GM23338 (cell line): ENCODE data around the gene ARL4D. TPM values are rescaled to one million over a fixed set of nuclear protein-coding genes. Genes with fewer than 3 reads are reported as not detected.

Source experiments
- ATAC-seq: fragments of 200-7000 bp; cut with Tn5 transposase; 3 replicates; pipeline ENCODE4 v1.9.1; 2020
- DNase-seq: peaks from one replicate; pipeline ENCODE4 v3.0.0-alpha.2; 2015; ENCODE audit warnings: low spot score
- H2AFZ ChIP-seq: fragments of 200-600 bp; sonication (generic); 2 replicates; pipeline ENCODE4 v1.8.0; 2016; ENCODE audit warnings: antibody characterized with exemption, mild to moderate bottlenecking, moderate library complexity
- H3F3A ChIP-seq: fragments of 200-600 bp; sonication (generic); replicated peaks from 2 replicates; pipeline ENCODE4 v1.8.0; 2017; ENCODE audit warnings: antibody characterized with exemption, mixed run types, low read depth
- H3K27ac ChIP-seq: fragments of 200-600 bp; sonication (generic); 2 replicates; pipeline ENCODE4 v1.6.1; 2016; ENCODE audit warnings: low read depth
- H3K27me3 ChIP-seq: fragments of 200-600 bp; sonication (generic); 2 replicates; pipeline ENCODE4 v1.8.0; 2016; ENCODE audit warnings: mild to moderate bottlenecking, mixed run types, moderate library complexity; ENCODE audit not compliant: insufficient read depth
- H3K36me3 ChIP-seq: fragments of 200-600 bp; sonication (generic); 2 replicates; pipeline ENCODE4 v1.8.0; 2016; ENCODE audit warnings: mild to moderate bottlenecking; ENCODE audit not compliant: insufficient read depth
- H3K4me1 ChIP-seq: fragments of 200-600 bp; sonication (generic); 2 replicates; pipeline ENCODE4 v1.8.0; 2016; ENCODE audit warnings: mild to moderate bottlenecking, moderate library complexity; ENCODE audit not compliant: insufficient read depth
- H3K4me2 ChIP-seq: fragments of 200-600 bp; sonication (generic); 2 replicates; pipeline ENCODE4 v1.7.1; 2017; ENCODE audit warnings: mixed run types
- H3K4me3 ChIP-seq: fragments of 200-600 bp; sonication (generic); 2 replicates; pipeline ENCODE4 v1.6.1; 2016; ENCODE audit warnings: mixed run types
- H3K79me2 ChIP-seq: fragments of 200-600 bp; sonication (generic); replicated peaks from 2 replicates; pipeline ENCODE4 v1.8.0; 2017; ENCODE audit warnings: mild to moderate bottlenecking; ENCODE audit not compliant: insufficient read depth
- H3K9me2 ChIP-seq: fragments of 200-600 bp; sonication (generic); 2 replicates; pipeline ENCODE4 v1.8.0; 2017; ENCODE audit not compliant: insufficient read depth
- H4K20me1 ChIP-seq: fragments of 200-600 bp; sonication (generic); replicated peaks from 2 replicates; pipeline ENCODE4 v1.8.0; 2017; ENCODE audit warnings: mild to moderate bottlenecking; ENCODE audit not compliant: insufficient read depth
- H3K27ac Mint-ChIP-seq: 2 replicates; pipeline ENCODE4 v1.8.0; 2020; ENCODE audit warnings: inconsistent platforms, mild to moderate bottlenecking, moderate library complexity, mixed read lengths
- H3K27me3 Mint-ChIP-seq: 3 replicates; pipeline ENCODE4 v1.8.0; 2022; ENCODE audit warnings: low read depth, mild to moderate bottlenecking, moderate library complexity, mixed read lengths, inconsistent platforms; ENCODE audit not compliant: insufficient read depth, poor library complexity
- H3K36me3 Mint-ChIP-seq: 3 replicates; pipeline ENCODE4 v1.8.0; 2021; ENCODE audit warnings: low read depth, mild to moderate bottlenecking, inconsistent platforms, moderate library complexity, mixed read lengths
- H3K4me1 Mint-ChIP-seq: 3 replicates; pipeline ENCODE4 v1.8.0; 2020; ENCODE audit warnings: mild to moderate bottlenecking, inconsistent platforms, mixed read lengths
- H3K4me3 Mint-ChIP-seq: 3 replicates; pipeline ENCODE4 v1.8.0; 2021; ENCODE audit warnings: moderate library complexity, mild to moderate bottlenecking, inconsistent platforms, mixed read lengths
- H3K9me3 Mint-ChIP-seq: 3 replicates; pipeline ENCODE4 v1.8.0; 2020; ENCODE audit warnings: moderate library complexity, mild to moderate bottlenecking, inconsistent platforms, mixed read lengths
- CREB1 ChIP-seq: fragments of 250-450 bp; sonication (Bioruptor Pico); IDR thresholded peaks from 2 replicates; pipeline ENCODE4 v1.5.0; 2020; ENCODE audit warnings: low read depth, mild to moderate bottlenecking, moderate library complexity
- CTCF ChIP-seq, 2 experiments: fragments of 200-600 bp in 1 of 2; sonication (generic) in 1 of 2; conservative IDR thresholded peaks; 2 replicates each; pipeline versions ENCODE4 v1.5.1 to v1.6.1; 2016 to 2017; ENCODE audit warnings: antibody characterized with exemption in 2 of 2, low read depth in 2 of 2, mild to moderate bottlenecking in 2 of 2, moderate library complexity in 1 of 2
- ETS1 ChIP-seq: IDR thresholded peaks from 2 replicates; pipeline ENCODE4 v1.6.1; 2016; ENCODE audit warnings: antibody characterized with exemption
- EZH2 ChIP-seq: fragments of 200-600 bp; sonication (generic); IDR thresholded peaks from one replicate; pipeline ENCODE4 v1.8.0; 2017; ENCODE audit warnings: antibody characterized with exemption, mild to moderate bottlenecking, low read depth; ENCODE audit not compliant: unreplicated experiment
- JUNB ChIP-seq: IDR thresholded peaks from one replicate; pipeline ENCODE4 v1.6.1; 2016; ENCODE audit warnings: antibody characterized with exemption; ENCODE audit not compliant: unreplicated experiment
- NANOG ChIP-seq: IDR thresholded peaks from 2 replicates; pipeline ENCODE4 v1.6.1; 2016; ENCODE audit warnings: antibody characterized with exemption, borderline replicate concordance
- POLR2AphosphoS5 ChIP-seq: IDR thresholded peaks from 2 replicates; pipeline ENCODE4 v1.6.1; 2016; ENCODE audit warnings: antibody characterized with exemption, low read depth
- REST ChIP-seq: IDR thresholded peaks from one replicate; pipeline ENCODE4 v1.6.1; 2018; ENCODE audit warnings: antibody characterized with exemption; ENCODE audit not compliant: unreplicated experiment
- STAT1 ChIP-seq: IDR thresholded peaks from one replicate; pipeline ENCODE4 v1.6.1; 2016; ENCODE audit warnings: antibody characterized with exemption; ENCODE audit not compliant: unreplicated experiment
- ZNF114 ChIP-seq: fragments of 250-450 bp; sonication (Bioruptor Pico); IDR thresholded peaks from 2 replicates; pipeline ENCODE4 v1.5.0; 2020; ENCODE audit warnings: mild to moderate bottlenecking, moderate library complexity
- ZNF331 ChIP-seq: fragments of 250-450 bp; sonication (Bioruptor Pico); IDR thresholded peaks from 2 replicates; pipeline ENCODE4 v1.5.0; 2020; ENCODE audit warnings: low read depth, mild to moderate bottlenecking, moderate library complexity
- ZNF462 ChIP-seq: fragments of 250-450 bp; sonication (Bioruptor Pico); IDR thresholded peaks from 2 replicates; pipeline ENCODE4 v1.5.0; 2020; ENCODE audit warnings: mild to moderate bottlenecking, moderate library complexity
- polyA plus RNA-seq: library from polyadenylated mRNA; unstranded; fragments of >200 nt; fragmentation: Nextera tagmentation; extraction: Ambion mirVana; gene quantifications from 2 replicates; pipeline ENCODE4 v1.2.1, GENCODE V29; 2016
- total RNA-seq: library from RNA; depleted of rRNA; stranded (reverse); fragments of >200 nt; shearing (Covaris generic); gene quantifications from 2 replicates; pipeline ENCODE4 v1.2.3, GENCODE V29; 2014

Gene ARL4D
- total and polyA plus RNA-seq, 2 experiments from 2014 or later: 8.7 to 9.5 TPM

- H3K27ac ChIP-seq: no peak overlapping the region
- peaks cover 5% of the 10 kb centered on the region for H3K4me1 Mint-ChIP-seq
- H3K4me3 ChIP-seq: no peak overlapping the region
Measured at GRCh38 chr17:43356450-43356849, 42.3 kb upstream of the ARL4D start.

More at GRCh38 chr17:43356450-43356849, 42.3 kb upstream of the ARL4D start:
- no peaks in the 10 kb centered on the region for H4K20me1 ChIP-seq
- no peaks in the 10 kb centered on the region for H3K27me3 ChIP-seq
- H3K9me2 ChIP-seq: no peaks in the 10 kb centered on the region
- no peaks in the 10 kb centered on the region for H3K36me3 ChIP-seq
- ATAC-seq: no peak
- H3K27me3 Mint-ChIP-seq: peaks cover 2% of the 10 kb centered on the region
- H3K4me3 Mint-ChIP-seq: no peak overlapping the region
- H3K27ac Mint-ChIP-seq: no peak overlapping the region
- 0 out of 2 replicates have a peak, but pooled peaks cover 4% of the 10 kb centered on the region for H3F3A ChIP-seq
- H3K36me3 Mint-ChIP-seq: peaks cover 3% of the 10 kb centered on the region; the same call in 2 of the 3 replicates
- no peak for DNase-seq
- H3K4me2 ChIP-seq: no peak overlapping the region
- no peak overlapping the region for H2AFZ ChIP-seq
- no peaks in the 10 kb centered on the region for H3K79me2 ChIP-seq
- TF ChIP-seq CTCF (conservative IDR thresholded peaks at IDR 0.05; ENCODE audit: low read depth in 2 of 2): no peak
- no peak for TF ChIP-seq ZNF114 (CRISPR knock-in tag)
- no peak for TF ChIP-seq ETS1
- no peak for TF ChIP-seq REST
- no peak for TF ChIP-seq CREB1 (CRISPR knock-in tag)
- TF ChIP-seq ZNF331 (CRISPR knock-in tag): no peak
- TF ChIP-seq POLR2AphosphoS5: no peak
- TF ChIP-seq STAT1: no peak
- TF ChIP-seq ZNF462 (CRISPR knock-in tag): no peak
- no peak for TF ChIP-seq EZH2
- TF ChIP-seq NANOG: no peak
- TF ChIP-seq JUNB: no peak
- peaks cover 3% of the 10 kb centered on the region; the same call in 2 of the 3 replicates for H3K9me3 Mint-ChIP-seq
- peaks cover 13% of the 10 kb centered on the region for H3K4me1 ChIP-seq
